Endodermal cell (in vitro differentiated cells): Measurements from ENCODE around the gene SERPINI2. TPM values are rescaled to one million over a fixed set of nuclear protein-coding genes. Genes with fewer than 3 reads are reported as not detected.

ENCODE experiments used
- DNase-seq: peaks from one replicate; pipeline ENCODE4 v3.0.0-alpha.2; 2017
- H3K27ac ChIP-seq: 2 replicates; pipeline ENCODE4 v1.5.1; 2013; ENCODE audit warnings: mild to moderate bottlenecking, low read depth, low read length, moderate library complexity
- H3K27me3 ChIP-seq: 2 replicates; pipeline ENCODE4 v1.6.1; 2013; ENCODE audit warnings: mild to moderate bottlenecking, low read length, moderate library complexity; ENCODE audit not compliant: insufficient read depth, control insufficient read depth, poor library complexity, severe bottlenecking
- H3K36me3 ChIP-seq: 2 replicates; pipeline ENCODE4 v1.7.0; 2013; ENCODE audit warnings: mild to moderate bottlenecking, low read length, moderate library complexity; ENCODE audit not compliant: control insufficient read depth, insufficient read depth
- H3K4me1 ChIP-seq: one replicate; pipeline ENCODE4 v1.7.0; 2013; ENCODE audit warnings: low read length; ENCODE audit not compliant: control insufficient read depth, insufficient read depth
- H3K4me3 ChIP-seq: 2 replicates; pipeline ENCODE4 v1.5.1; 2013; ENCODE audit warnings: mild to moderate bottlenecking, low read length, moderate library complexity
- H3K9ac ChIP-seq: 2 replicates; pipeline ENCODE4 v1.6.1; 2013; ENCODE audit warnings: mild to moderate bottlenecking, low read length, moderate library complexity; ENCODE audit not compliant: poor library complexity, severe bottlenecking; ENCODE audit errors: extremely low read depth
- H3K9me3 ChIP-seq: 2 replicates; pipeline ENCODE4 v1.6.1; 2013; ENCODE audit warnings: mild to moderate bottlenecking, low read length, moderate library complexity; ENCODE audit not compliant: control insufficient read depth
- H3K27ac Mint-ChIP-seq: 2 replicates; pipeline ENCODE4 v1.8.0; 2020; ENCODE audit warnings: mixed read lengths
- H3K27me3 Mint-ChIP-seq: 2 replicates; pipeline ENCODE4 v1.8.0; 2021; ENCODE audit warnings: mild to moderate bottlenecking, mixed read lengths; ENCODE audit not compliant: insufficient read depth
- H3K36me3 Mint-ChIP-seq: 2 replicates; pipeline ENCODE4 v1.8.0; 2020; ENCODE audit warnings: low read depth, mixed read lengths
- H3K4me1 Mint-ChIP-seq: 2 replicates; pipeline ENCODE4 v1.8.0; 2020; ENCODE audit warnings: mixed read lengths
- H3K4me3 Mint-ChIP-seq: 2 replicates; pipeline ENCODE4 v1.8.0; 2020; ENCODE audit warnings: mild to moderate bottlenecking, moderate library complexity, mixed read lengths
- H3K9me3 Mint-ChIP-seq: 2 replicates; pipeline ENCODE4 v1.8.0; 2020; ENCODE audit warnings: mild to moderate bottlenecking, mixed read lengths
- WGBS, 2 experiments: methylation state at CpG; one replicate each; pipeline versions ENCODE4 v1.1.5 to v1.1.7; 2013; ENCODE audit warnings: missing lambda C conversion rate in 2 of 2, mixed read lengths in 1 of 2; ENCODE audit not compliant: insufficient coverage in 1 of 2, insufficient read length in 1 of 2; 5-methylcytosine and 5-hydroxymethylcytosine counted together
- total RNA-seq, 2 donors: library from RNA; stranded (reverse); fragmentation: NEBNext Ultra II Directional in 1 of 2; extraction: Animal tissue kit (Norgen Biotek cat#: 25700) in 1 of 2; gene quantifications; 2 replicates in 1 of 2; 3 replicates in 1 of 2; pipeline ENCODE4 v1.2.1, GENCODE V29; 2021
- TF ChIP-seq, protein P1 (sequence below): fragments of 200-600 bp; sonication (generic); conservative IDR thresholded peaks from 2 replicates; pipeline ENCODE4 v1.5.0; 2021; ENCODE audit warnings: antibody characterized with exemption, mild to moderate bottlenecking

The SERPINI2 gene
- total RNA-seq, 2 donors from 2014 or later = not detected

DNA sequence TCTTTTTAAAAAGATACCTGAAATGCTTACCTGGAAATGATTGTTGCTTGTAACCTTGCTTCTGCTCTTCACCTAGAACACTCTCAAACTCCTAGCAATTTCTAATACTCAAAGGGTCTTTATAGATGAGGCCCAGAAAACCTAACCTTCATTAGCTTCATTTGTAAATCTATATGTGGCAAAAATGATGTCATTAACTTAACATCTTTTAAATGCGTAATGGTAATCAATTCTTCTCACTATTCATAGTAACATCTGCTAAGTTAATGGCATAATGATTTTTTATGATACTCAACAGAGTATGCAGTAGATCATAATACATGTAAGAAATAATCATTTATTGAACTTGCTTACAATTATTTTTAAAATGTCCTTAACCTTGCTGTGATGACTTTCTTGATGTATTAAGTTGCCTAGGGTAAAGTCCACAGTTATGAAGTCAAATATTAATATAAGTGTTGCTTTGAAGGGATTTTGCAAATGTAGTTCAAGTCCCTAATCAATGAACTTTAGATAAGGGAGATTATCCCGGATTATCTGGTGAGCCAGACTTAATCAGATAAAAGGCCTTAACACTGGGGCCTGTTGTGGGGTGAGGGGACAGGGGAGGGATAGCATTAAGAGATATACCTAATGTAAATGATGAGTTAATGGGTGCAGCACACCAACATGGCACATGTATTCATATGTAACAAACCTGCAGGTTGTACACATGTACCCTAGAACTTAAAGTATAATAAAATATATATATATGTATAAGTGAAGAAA, 10.1 kb upstream of the SERPINI2 start:
- no peak overlapping the region for H3K4me3 Mint-ChIP-seq
- H3K36me3 Mint-ChIP-seq = no peaks in the 10 kb centered on the region
- DNase-seq = no peak
- no peaks in the 10 kb centered on the region for H3K4me1 ChIP-seq
- 65% methylated on average over 1 of the region's 2 CpGs; no CpG with 5 or more reads in 1 of the 2 experiments for WGBS, 2 experiments
- H3K4me1 Mint-ChIP-seq = peaks cover 9% of the 10 kb centered on the region
- H3K27me3 ChIP-seq = peaks cover 93% of the 10 kb centered on the region
- H3K9me3 ChIP-seq = peaks cover 32% of the 10 kb centered on the region
- TF ChIP-seq, protein P1, sequence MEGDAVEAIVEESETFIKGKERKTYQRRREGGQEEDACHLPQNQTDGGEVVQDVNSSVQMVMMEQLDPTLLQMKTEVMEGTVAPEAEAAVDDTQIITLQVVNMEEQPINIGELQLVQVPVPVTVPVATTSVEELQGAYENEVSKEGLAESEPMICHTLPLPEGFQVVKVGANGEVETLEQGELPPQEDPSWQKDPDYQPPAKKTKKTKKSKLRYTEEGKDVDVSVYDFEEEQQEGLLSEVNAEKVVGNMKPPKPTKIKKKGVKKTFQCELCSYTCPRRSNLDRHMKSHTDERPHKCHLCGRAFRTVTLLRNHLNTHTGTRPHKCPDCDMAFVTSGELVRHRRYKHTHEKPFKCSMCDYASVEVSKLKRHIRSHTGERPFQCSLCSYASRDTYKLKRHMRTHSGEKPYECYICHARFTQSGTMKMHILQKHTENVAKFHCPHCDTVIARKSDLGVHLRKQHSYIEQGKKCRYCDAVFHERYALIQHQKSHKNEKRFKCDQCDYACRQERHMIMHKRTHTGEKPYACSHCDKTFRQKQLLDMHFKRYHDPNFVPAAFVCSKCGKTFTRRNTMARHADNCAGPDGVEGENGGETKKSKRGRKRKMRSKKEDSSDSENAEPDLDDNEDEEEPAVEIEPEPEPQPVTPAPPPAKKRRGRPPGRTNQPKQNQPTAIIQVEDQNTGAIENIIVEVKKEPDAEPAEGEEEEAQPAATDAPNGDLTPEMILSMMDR = no peak
- H3K36me3 ChIP-seq = no peaks in the 10 kb centered on the region
- H3K27ac Mint-ChIP-seq = no peak overlapping the region
- no peak overlapping the region for H3K4me3 ChIP-seq
- no peak overlapping the region for H3K9ac ChIP-seq
- H3K27me3 Mint-ChIP-seq = peaks cover 78% of the 10 kb centered on the region
- no peak overlapping the region for H3K27ac ChIP-seq
- peaks cover 10% of the 10 kb centered on the region for H3K9me3 Mint-ChIP-seq

DNA sequence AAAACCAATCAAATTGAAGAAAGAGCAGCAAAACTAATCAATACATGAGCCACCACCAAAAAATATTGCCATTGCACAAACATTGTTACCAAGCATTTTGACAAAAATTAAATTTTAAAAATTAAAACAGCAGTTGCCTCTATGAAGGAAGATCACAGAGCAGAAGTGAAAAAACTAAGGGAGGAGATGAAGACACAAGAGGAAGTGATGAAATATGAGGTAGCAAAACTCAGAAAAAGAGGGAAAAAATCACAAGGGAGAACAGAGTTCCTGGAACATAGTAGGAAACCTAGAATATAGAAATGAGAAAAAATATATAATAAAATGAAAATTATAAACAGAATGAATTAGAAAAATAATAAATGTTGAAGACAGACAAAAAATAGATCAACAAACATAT, 7.3 kb upstream of the SERPINI2 start:
- Histone ChIP-seq H3K9ac (no peak overlapping the region), H3K4me3 (no peak overlapping the region), H3K36me3 (no peaks in the 10 kb centered on the region), H3K9me3 (peaks cover 14% of the 10 kb centered on the region), H3K4me1 (no peaks in the 10 kb centered on the region), H3K27ac (no peak overlapping the region), H3K27me3 (peaks cover 93% of the 10 kb centered on the region)
- Mint-ChIP-seq H3K4me3 (no peak overlapping the region), H3K9me3 (peaks cover 1% of the 10 kb centered on the region), H3K27ac (no peak overlapping the region), H3K36me3 (no peaks in the 10 kb centered on the region), H3K4me1 (peaks cover 6% of the 10 kb centered on the region), H3K27me3 (peaks cover 60% of the 10 kb centered on the region)
- TF ChIP-seq, protein P1 = no peak
- no peak for DNase-seq

DNA sequence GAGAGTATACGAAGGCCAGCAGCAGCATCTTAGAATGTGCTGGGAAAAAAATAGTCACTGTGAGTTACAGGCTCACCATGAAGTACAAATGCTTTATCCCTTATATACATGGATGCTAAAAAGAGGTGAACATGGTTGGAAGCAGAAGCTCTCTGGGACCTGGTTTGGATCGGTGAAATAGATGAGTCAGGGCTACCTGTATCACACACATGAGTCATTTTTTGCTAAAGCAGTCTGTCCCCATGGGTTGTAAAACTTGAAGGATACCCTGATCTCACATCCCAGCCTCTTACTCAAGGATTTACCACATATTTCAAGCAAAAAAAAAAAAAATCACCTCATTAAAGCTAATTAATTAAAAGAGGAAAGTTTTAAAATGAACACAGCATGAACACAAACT, 6.9 kb upstream of the SERPINI2 start:
- Mint-ChIP-seq H3K27ac (no peak overlapping the region), H3K27me3 (peaks cover 55% of the 10 kb centered on the region), H3K9me3 (no peaks in the 10 kb centered on the region), H3K36me3 (no peaks in the 10 kb centered on the region), H3K4me1 (peaks cover 6% of the 10 kb centered on the region), H3K4me3 (no peak overlapping the region)
- Histone ChIP-seq H3K9ac (no peak overlapping the region), H3K27ac (no peak overlapping the region), H3K4me3 (no peak overlapping the region), H3K9me3 (peaks cover 10% of the 10 kb centered on the region), H3K4me1 (no peaks in the 10 kb centered on the region), H3K36me3 (no peaks in the 10 kb centered on the region), H3K27me3 (peaks cover 91% of the 10 kb centered on the region)
- 92 to 100% methylated on average over 2 of the region's 2 CpGs for WGBS, 2 experiments
- TF ChIP-seq, protein P1 = no peak
- no peak for DNase-seq
